Neural progenitor cell (in vitro differentiated cells): ENCODE results near the gene IRAK3. TPM values are rescaled to one million over a fixed set of nuclear protein-coding genes. Genes with fewer than 3 reads are reported as not detected.

Source experiments
- DNase-seq: peaks from one replicate; pipeline ENCODE4 v3.0.0-alpha.2; 2016; ENCODE audit warnings: low spot score
- H2AFZ ChIP-seq: fragments of 200-600 bp; sonication (generic); replicated peaks from 2 replicates; pipeline ENCODE4 v1.6.1; 2016; ENCODE audit warnings: antibody characterized with exemption
- H3F3A ChIP-seq: fragments of 200-600 bp; sonication (generic); 2 replicates; pipeline ENCODE4 v1.6.1; 2016; ENCODE audit warnings: antibody characterized with exemption, low read depth
- H3K27ac ChIP-seq: fragments of 200-600 bp; sonication (generic); 2 replicates; pipeline ENCODE4 v1.5.1; 2016; ENCODE audit warnings: mild to moderate bottlenecking
- H3K27me3 ChIP-seq: fragments of 200-600 bp; sonication (generic); 2 replicates; pipeline ENCODE4 v1.6.1; 2016; ENCODE audit warnings: mild to moderate bottlenecking, moderate library complexity
- H3K36me3 ChIP-seq: fragments of 200-600 bp; sonication (generic); 2 replicates; pipeline ENCODE4 v1.5.1; 2016
- H3K4me1 ChIP-seq: fragments of 200-600 bp; sonication (generic); 2 replicates; pipeline ENCODE4 v1.6.1; 2016; ENCODE audit warnings: mixed run types
- H3K4me2 ChIP-seq: fragments of 200-600 bp; sonication (generic); 2 replicates; pipeline ENCODE4 v1.6.1; 2016
- H3K4me3 ChIP-seq: fragments of 200-600 bp; sonication (generic); 2 replicates; pipeline ENCODE4 v1.5.1; 2016
- H3K79me2 ChIP-seq: fragments of 200-600 bp; sonication (generic); 2 replicates; pipeline ENCODE4 v1.6.1; 2016; ENCODE audit warnings: low read depth
- H3K9ac ChIP-seq: fragments of 200-600 bp; sonication (generic); 2 replicates; pipeline ENCODE4 v1.6.1; 2016
- H3K9me3 ChIP-seq: fragments of 200-600 bp; sonication (generic); 2 replicates; pipeline ENCODE4 v1.5.1; 2016; ENCODE audit warnings: low read depth
- H4K20me1 ChIP-seq: fragments of 200-600 bp; sonication (generic); 2 replicates; pipeline ENCODE4 v1.6.1; 2016; ENCODE audit warnings: low read depth
- H3K27ac Mint-ChIP-seq: 3 replicates; pipeline ENCODE4 v1.8.0; 2021; ENCODE audit warnings: mixed read lengths
- H3K27me3 Mint-ChIP-seq: 2 replicates; pipeline ENCODE4 v1.8.0; 2022; ENCODE audit warnings: low read depth, mild to moderate bottlenecking, inconsistent platforms, moderate library complexity, mixed read lengths; ENCODE audit not compliant: insufficient read depth
- H3K36me3 Mint-ChIP-seq: 3 replicates; pipeline ENCODE4 v1.8.0; 2021; ENCODE audit warnings: mixed read lengths
- H3K4me1 Mint-ChIP-seq: 3 replicates; pipeline ENCODE4 v1.8.0; 2021; ENCODE audit warnings: mixed read lengths
- H3K4me3 Mint-ChIP-seq: 3 replicates; pipeline ENCODE4 v1.8.0; 2021; ENCODE audit warnings: mild to moderate bottlenecking, moderate library complexity, mixed read lengths
- H3K9me3 Mint-ChIP-seq: 3 replicates; pipeline ENCODE4 v1.8.0; 2020; ENCODE audit warnings: mixed read lengths
- EZH2 ChIP-seq: fragments of 200-600 bp; sonication (generic); IDR thresholded peaks from 2 replicates; pipeline ENCODE4 v1.6.1; 2017; ENCODE audit warnings: antibody characterized with exemption, mild to moderate bottlenecking, moderate library complexity
- EZH2phosphoT487 ChIP-seq: fragments of 200-600 bp; sonication (generic); IDR thresholded peaks from 2 replicates; pipeline ENCODE4 v1.6.1; 2017; ENCODE audit warnings: antibody characterized with exemption
- total RNA-seq: library from RNA; depleted of rRNA; stranded (reverse); fragments of >200 nt; gene quantifications from 2 replicates; pipeline ENCODE4 v1.2.3, GENCODE V29; 2015; ENCODE audit warnings: low replicate concordance
- TF ChIP-seq, protein P1 (sequence below): fragments of 200-600 bp; sonication (generic); IDR thresholded peaks from 2 replicates; pipeline ENCODE4 v1.5.1; 2017; ENCODE audit warnings: antibody characterized with exemption, mild to moderate bottlenecking

Gene IRAK3
- total RNA-seq, 1 donor from 2014 or later, result 3.0 TPM

DNA sequence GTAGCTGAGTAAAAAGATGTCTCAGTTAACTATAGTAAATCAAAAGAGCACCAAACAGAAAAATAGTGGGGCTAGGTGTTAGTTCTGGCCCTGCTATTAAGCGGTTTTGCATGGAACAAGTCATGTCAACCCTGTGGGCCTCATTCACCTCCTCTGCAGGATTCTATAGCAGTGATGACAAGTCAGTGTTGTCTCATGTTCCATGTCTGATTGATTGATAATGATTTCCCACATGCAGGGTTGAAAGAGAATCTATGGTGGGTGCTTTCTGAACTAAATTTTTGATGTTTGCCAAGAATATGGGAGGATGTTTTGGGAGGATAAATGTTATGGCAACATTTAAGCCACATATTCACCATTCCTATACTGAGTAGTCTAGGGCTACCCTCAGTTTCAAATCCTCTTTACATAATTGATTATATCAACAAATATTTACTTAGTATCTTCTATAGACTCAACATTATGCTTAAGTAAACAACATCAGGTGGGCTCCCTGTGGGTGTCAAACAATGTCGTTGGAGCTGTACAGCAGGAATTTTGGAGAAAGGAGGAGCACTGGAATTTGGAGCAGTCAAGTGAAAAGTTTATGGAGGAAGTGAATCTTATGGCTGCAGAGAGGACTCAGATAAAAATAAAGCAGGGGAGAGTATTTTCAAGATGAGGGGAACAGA, 48.6 kb downstream of the IRAK3 start:
- peaks cover 9% of the 10 kb centered on the region for H3K27me3 Mint-ChIP-seq
- peaks cover 17% of the 10 kb centered on the region for H3K27me3 ChIP-seq
- H3F3A ChIP-seq, result peaks cover 18% of the 10 kb centered on the region
- no peaks in the 10 kb centered on the region for H3K79me2 ChIP-seq
- peaks cover 22% of the 10 kb centered on the region for H3K4me1 Mint-ChIP-seq
- H4K20me1 ChIP-seq, result no peaks in the 10 kb centered on the region
- no peaks in the 10 kb centered on the region for H3K36me3 ChIP-seq
- H3K4me3 ChIP-seq, result no peak overlapping the region
- no peak for TF ChIP-seq EZH2
- no peak for TF ChIP-seq EZH2phosphoT487
- TF ChIP-seq, protein P1, sequence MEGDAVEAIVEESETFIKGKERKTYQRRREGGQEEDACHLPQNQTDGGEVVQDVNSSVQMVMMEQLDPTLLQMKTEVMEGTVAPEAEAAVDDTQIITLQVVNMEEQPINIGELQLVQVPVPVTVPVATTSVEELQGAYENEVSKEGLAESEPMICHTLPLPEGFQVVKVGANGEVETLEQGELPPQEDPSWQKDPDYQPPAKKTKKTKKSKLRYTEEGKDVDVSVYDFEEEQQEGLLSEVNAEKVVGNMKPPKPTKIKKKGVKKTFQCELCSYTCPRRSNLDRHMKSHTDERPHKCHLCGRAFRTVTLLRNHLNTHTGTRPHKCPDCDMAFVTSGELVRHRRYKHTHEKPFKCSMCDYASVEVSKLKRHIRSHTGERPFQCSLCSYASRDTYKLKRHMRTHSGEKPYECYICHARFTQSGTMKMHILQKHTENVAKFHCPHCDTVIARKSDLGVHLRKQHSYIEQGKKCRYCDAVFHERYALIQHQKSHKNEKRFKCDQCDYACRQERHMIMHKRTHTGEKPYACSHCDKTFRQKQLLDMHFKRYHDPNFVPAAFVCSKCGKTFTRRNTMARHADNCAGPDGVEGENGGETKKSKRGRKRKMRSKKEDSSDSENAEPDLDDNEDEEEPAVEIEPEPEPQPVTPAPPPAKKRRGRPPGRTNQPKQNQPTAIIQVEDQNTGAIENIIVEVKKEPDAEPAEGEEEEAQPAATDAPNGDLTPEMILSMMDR, result no peak
- no peak for DNase-seq
- no peak overlapping the region for H3K9ac ChIP-seq
- H3K9me3 ChIP-seq, result no peaks in the 10 kb centered on the region
- H3K4me2 ChIP-seq, result no peak overlapping the region
- H3K27ac Mint-ChIP-seq, result no peak overlapping the region
- no peak overlapping the region for H2AFZ ChIP-seq
- H3K4me1 ChIP-seq, result peaks cover 15% of the 10 kb centered on the region
- H3K4me3 Mint-ChIP-seq, result no peak overlapping the region
- peaks cover 2% of the 10 kb centered on the region for H3K9me3 Mint-ChIP-seq
- H3K27ac ChIP-seq, result no peak overlapping the region
- no peaks in the 10 kb centered on the region for H3K36me3 Mint-ChIP-seq

DNA sequence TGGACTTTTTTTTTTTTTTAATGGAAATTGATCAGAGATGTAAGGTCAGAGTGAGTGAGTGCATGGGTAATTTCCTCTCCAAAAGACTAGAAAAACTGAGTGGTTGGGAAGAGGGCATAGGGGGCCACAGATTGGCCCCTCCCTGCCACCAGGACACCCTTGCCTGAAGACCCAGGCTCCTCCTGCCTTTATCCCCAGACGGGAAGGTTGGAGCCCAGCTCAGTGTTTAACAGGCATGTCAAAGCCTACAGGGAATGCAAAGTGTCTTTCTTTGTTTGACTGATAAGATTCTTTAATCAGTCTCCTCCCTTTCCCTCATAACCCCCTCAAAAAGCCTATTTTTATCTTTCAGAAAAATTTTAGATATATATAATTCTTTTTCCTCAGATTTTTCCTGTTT, 50.3 kb downstream of the IRAK3 start:
- no peak overlapping the region for H3K27ac ChIP-seq
- peaks cover 17% of the 10 kb centered on the region for H3F3A ChIP-seq
- DNase-seq, result peak; percentile 50
- H3K27me3 Mint-ChIP-seq, result peaks cover 9% of the 10 kb centered on the region
- H3K4me3 Mint-ChIP-seq, result no peak overlapping the region
- H3K79me2 ChIP-seq, result no peaks in the 10 kb centered on the region
- no peak overlapping the region for H2AFZ ChIP-seq
- H3K4me1 ChIP-seq, result peaks cover 15% of the 10 kb centered on the region
- H3K36me3 Mint-ChIP-seq, result no peaks in the 10 kb centered on the region
- peaks cover 2% of the 10 kb centered on the region for H3K9me3 Mint-ChIP-seq
- no peak overlapping the region for H3K4me2 ChIP-seq
- H4K20me1 ChIP-seq, result no peaks in the 10 kb centered on the region
- no peak overlapping the region for H3K27ac Mint-ChIP-seq
- no peaks in the 10 kb centered on the region for H3K9me3 ChIP-seq
- peaks cover 17% of the 10 kb centered on the region for H3K27me3 ChIP-seq
- H3K9ac ChIP-seq, result no peak overlapping the region
- no peaks in the 10 kb centered on the region for H3K36me3 ChIP-seq
- no peak overlapping the region for H3K4me3 ChIP-seq
- peaks cover 18% of the 10 kb centered on the region for H3K4me1 Mint-ChIP-seq
- TF ChIP-seq, protein P1, result no peak
- TF ChIP-seq EZH2phosphoT487 (no peak), EZH2 (no peak)

DNA sequence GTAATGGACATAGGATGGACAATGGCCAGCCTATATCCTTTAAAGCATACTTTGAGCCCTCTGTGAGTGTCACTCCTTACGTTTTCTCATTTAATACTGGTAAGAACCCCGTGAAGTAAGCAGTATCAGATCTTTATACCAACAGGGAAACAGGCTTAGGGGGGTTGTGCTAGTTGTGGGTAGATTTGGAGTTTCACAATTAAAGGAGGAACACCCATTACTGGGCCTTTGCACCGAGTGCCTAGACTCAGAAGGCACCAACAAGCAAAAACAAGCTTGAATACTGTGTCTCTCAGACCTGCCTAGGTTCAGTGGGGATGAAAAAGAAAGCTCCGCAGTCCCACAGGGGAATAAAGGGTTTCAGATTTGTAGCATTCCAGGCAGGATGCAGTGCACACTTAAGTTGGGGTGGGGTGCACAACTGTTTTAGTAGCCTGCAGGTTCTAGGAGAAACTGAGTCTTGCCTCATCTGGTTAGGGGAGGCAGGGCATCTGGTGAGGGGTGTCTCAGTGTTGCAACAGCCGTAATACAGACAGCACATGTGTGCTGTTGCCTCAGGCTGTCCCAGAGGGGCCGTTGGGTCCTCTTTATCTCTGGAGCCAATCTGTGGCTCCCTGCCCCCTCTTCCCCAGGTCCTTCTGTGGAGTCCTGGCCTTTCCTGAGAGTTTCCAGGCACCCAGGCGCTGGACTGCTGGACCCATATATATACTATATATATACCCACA, 51.2 kb downstream of the IRAK3 start:
- no peaks in the 10 kb centered on the region for H3K79me2 ChIP-seq
- peaks cover 11% of the 10 kb centered on the region for H3K27me3 Mint-ChIP-seq
- no peak overlapping the region for H3K27ac Mint-ChIP-seq
- H4K20me1 ChIP-seq, result no peaks in the 10 kb centered on the region
- TF ChIP-seq EZH2phosphoT487, result no peak
- TF ChIP-seq EZH2, result no peak
- TF ChIP-seq, protein P1, result no peak
- no peaks in the 10 kb centered on the region for H3K9me3 ChIP-seq
- no peak overlapping the region for H2AFZ ChIP-seq
- H3F3A ChIP-seq, result peaks cover 10% of the 10 kb centered on the region
- no peaks in the 10 kb centered on the region for H3K36me3 ChIP-seq
- no peak overlapping the region for H3K4me3 ChIP-seq
- peaks cover 14% of the 10 kb centered on the region for H3K27me3 ChIP-seq
- peaks cover 2% of the 10 kb centered on the region for H3K9me3 Mint-ChIP-seq
- peaks cover 18% of the 10 kb centered on the region for H3K4me1 Mint-ChIP-seq
- no peak overlapping the region for H3K9ac ChIP-seq
- H3K4me3 Mint-ChIP-seq, result no peak overlapping the region
- peaks cover 15% of the 10 kb centered on the region for H3K4me1 ChIP-seq
- DNase-seq, result no peak
- no peak overlapping the region for H3K4me2 ChIP-seq
- H3K27ac ChIP-seq, result no peak overlapping the region
- no peaks in the 10 kb centered on the region for H3K36me3 Mint-ChIP-seq
